Measurements from ENCODE around the gene TLX1. TPM values are rescaled to one million over a fixed set of nuclear protein-coding genes. Genes with fewer than 3 reads are reported as not detected.

The TLX1 gene
- total RNA-seq, 4 donors from 2014 or later: not detected

- Histone ChIP-seq H3K4me3 (replicated peaks in 1 of 3) (no peak overlapping the region), H3K27me3 (peaks cover 61% of the 10 kb centered on the region), H3K4me1 (peaks cover 0 to 28% of the 10 kb centered on the region in 2 donors), H3K36me3 (no peaks in the 10 kb centered on the region), H3K9me3 (no peaks in the 10 kb centered on the region), H3K27ac (no peak overlapping the region)
- DNase-seq: no peak
- TF ChIP-seq POLR2A (IDR thresholded peaks at IDR 0.05) (no peak), CTCF (IDR thresholded peaks at IDR 0.05) (no peak)
- 16 to 20% methylated on average over 21 to 28 of the region's 28 CpGs for WGBS, 2 donors
- intact Hi-C loops (cut with DNase I): no loop called here
Measured at GRCh38 chr10:101142533-101143344, 11.6 kb downstream of the TLX1 start.

- no peak overlapping the region for H3K27ac ChIP-seq
- no peaks in the 10 kb centered on the region for H3K9me3 ChIP-seq
- intact Hi-C loops (cut with DNase I): no loop called here
- H3K4me3 ChIP-seq (replicated peaks in 1 of 3): no peak overlapping the region
- no peaks in the 10 kb centered on the region for H3K36me3 ChIP-seq
- TF ChIP-seq POLR2A (IDR thresholded peaks at IDR 0.05) (no peak), CTCF (IDR thresholded peaks at IDR 0.05) (no peak)
- peaks cover 0 to 28% of the 10 kb centered on the region in 2 donors for H3K4me1 ChIP-seq
- WGBS, 2 donors: 57 to 63% methylated on average over 1 of the region's 1 CpG
- peaks cover 61% of the 10 kb centered on the region for H3K27me3 ChIP-seq
- DNase-seq: no peak
Measured at GRCh38 chr10:101143345-101143630, 12.2 kb downstream of the TLX1 start.

GRCh38 chr10:101144053-101144452 is 13.0 kb downstream of the TLX1 start:
- DNase-seq: no peak
- TF ChIP-seq POLR2A (IDR thresholded peaks at IDR 0.05) (no peak), CTCF (IDR thresholded peaks at IDR 0.05) (no peak)
- H3K4me1 ChIP-seq: peaks cover 0 to 28% of the 10 kb centered on the region in 2 donors
- no peaks in the 10 kb centered on the region for H3K36me3 ChIP-seq
- no peaks in the 10 kb centered on the region for H3K9me3 ChIP-seq
- no peak overlapping the region for H3K27ac ChIP-seq
- intact Hi-C loops (cut with DNase I): no loop called here
- no peak overlapping the region for H3K4me3 ChIP-seq (replicated peaks in 1 of 3)
- peaks cover 54% of the 10 kb centered on the region for H3K27me3 ChIP-seq

- no peaks in the 10 kb centered on the region for H3K9me3 ChIP-seq
- WGBS, 2 donors: 60 to 61% methylated on average over 7 of the region's 7 CpGs
- TF ChIP-seq CTCF (IDR thresholded peaks at IDR 0.05): no peak
- no peak for TF ChIP-seq POLR2A (IDR thresholded peaks at IDR 0.05)
- H3K27ac ChIP-seq: no peak overlapping the region
- DNase-seq: no peak
- intact Hi-C loops (cut with DNase I): no loop called here
- H3K4me3 ChIP-seq (replicated peaks in 1 of 3): no peak overlapping the region
- no peaks in the 10 kb centered on the region for H3K36me3 ChIP-seq
- peaks cover 43% of the 10 kb centered on the region for H3K27me3 ChIP-seq
- H3K4me1 ChIP-seq: peaks cover 0 to 22% of the 10 kb centered on the region in 2 donors
Measured at GRCh38 chr10:101145145-101145544, 14.0 kb downstream of the TLX1 start.

- no peak overlapping the region for H3K27ac ChIP-seq
- H3K4me1 ChIP-seq: peaks cover 0 to 19% of the 10 kb centered on the region in 2 donors
- H3K36me3 ChIP-seq: no peaks in the 10 kb centered on the region
- H3K9me3 ChIP-seq: no peaks in the 10 kb centered on the region
- TF ChIP-seq CTCF (IDR thresholded peaks at IDR 0.05) (no peak), POLR2A (IDR thresholded peaks at IDR 0.05) (no peak)
- DNase-seq: no peak
- peaks cover 37% of the 10 kb centered on the region for H3K27me3 ChIP-seq
- intact Hi-C loops (cut with DNase I): no loop called here
- 10 to 11% methylated on average over 15 to 19 of the region's 40 CpGs for WGBS, 2 donors
- no peak overlapping the region for H3K4me3 ChIP-seq (replicated peaks in 1 of 3)
Measured at GRCh38 chr10:101145750-101146391, 14.8 kb downstream of the TLX1 start.
